Hepatocyte (in vitro differentiated cells): ENCODE measurements around the gene MTA1. TPM values are rescaled to one million over a fixed set of nuclear protein-coding genes. Genes with fewer than 3 reads are reported as not detected.

Source experiments
- DNase-seq: peaks from one replicate; pipeline ENCODE4 v3.0.0-alpha.2; 2016; ENCODE audit warnings: low spot score
- H2AFZ ChIP-seq: fragments of 200-600 bp; sonication (generic); 2 replicates; pipeline ENCODE4 v1.6.0; 2016; ENCODE audit warnings: antibody characterized with exemption, mild to moderate bottlenecking
- H3K27ac ChIP-seq: fragments of 200-600 bp; sonication (generic); 2 replicates; pipeline ENCODE4 v1.5.1; 2016; ENCODE audit warnings: mild to moderate bottlenecking
- H3K27me3 ChIP-seq: fragments of 200-600 bp; sonication (generic); 2 replicates; pipeline ENCODE4 v1.6.1; 2016
- H3K36me3 ChIP-seq: fragments of 200-600 bp; sonication (generic); replicated peaks from 2 replicates; pipeline ENCODE4 v1.5.1; 2016; ENCODE audit warnings: low read depth; ENCODE audit not compliant: insufficient read depth
- H3K4me1 ChIP-seq: fragments of 200-600 bp; sonication (generic); 2 replicates; pipeline ENCODE4 v1.5.1; 2016; ENCODE audit warnings: mild to moderate bottlenecking, moderate library complexity; ENCODE audit not compliant: insufficient read depth
- H3K4me2 ChIP-seq: fragments of 200-600 bp; sonication (generic); 2 replicates; pipeline ENCODE4 v1.6.0; 2016
- H3K4me3 ChIP-seq: fragments of 200-600 bp; sonication (generic); 2 replicates; pipeline ENCODE4 v1.5.1; 2016; ENCODE audit warnings: mild to moderate bottlenecking
- H3K79me2 ChIP-seq: fragments of 200-600 bp; sonication (generic); 2 replicates; pipeline ENCODE4 v1.6.0; 2017; ENCODE audit warnings: mild to moderate bottlenecking
- H3K9me2 ChIP-seq: fragments of 200-600 bp; sonication (generic); replicated peaks from 2 replicates; pipeline ENCODE4 v1.6.0; 2017; ENCODE audit warnings: mild to moderate bottlenecking; ENCODE audit not compliant: insufficient read depth
- H3K9me3 ChIP-seq: fragments of 200-600 bp; sonication (generic); 2 replicates; pipeline ENCODE4 v1.5.1; 2016; ENCODE audit warnings: low read depth, mild to moderate bottlenecking
- H4K20me1 ChIP-seq: fragments of 200-600 bp; sonication (generic); 2 replicates; pipeline ENCODE4 v1.6.0; 2016; ENCODE audit warnings: mild to moderate bottlenecking; ENCODE audit not compliant: insufficient read depth, poor library complexity, severe bottlenecking
- CTCF ChIP-seq: fragments of 200-600 bp; sonication (generic); IDR thresholded peaks from 2 replicates; pipeline ENCODE4 v1.5.1; 2016; ENCODE audit warnings: antibody characterized with exemption, mild to moderate bottlenecking; ENCODE audit not compliant: poor library complexity
- EZH2 ChIP-seq: fragments of 200-600 bp; sonication (generic); IDR thresholded peaks from 2 replicates; pipeline ENCODE4 v1.6.1; 2016; ENCODE audit warnings: antibody characterized with exemption, mild to moderate bottlenecking, borderline replicate concordance
- EZH2phosphoT487 ChIP-seq: fragments of 200-600 bp; sonication (generic); IDR thresholded peaks from one replicate; pipeline ENCODE4 v1.6.1; 2018; ENCODE audit warnings: antibody characterized with exemption, mild to moderate bottlenecking, low read depth, moderate library complexity; ENCODE audit not compliant: unreplicated experiment, severe bottlenecking
- WGBS: methylation state at CpG from one replicate; pipeline ENCODE4 v1.1.6; 2016; ENCODE audit warnings: low lambda C conversion rate; ENCODE audit errors: missing lambda C conversion rate; 5-methylcytosine and 5-hydroxymethylcytosine counted together
- polyA plus RNA-seq: library from polyadenylated mRNA; unstranded; fragments of >200 nt; fragmentation: Nextera tagmentation; extraction: Ambion mirVana; gene quantifications from 2 replicates; pipeline ENCODE4 v1.2.1, GENCODE V29; 2016
- total RNA-seq: library from RNA; depleted of rRNA; stranded (reverse); fragments of >200 nt; gene quantifications from 2 replicates; pipeline ENCODE4 v1.2.3, GENCODE V29; 2014

Gene MTA1
- total and polyA plus RNA-seq, 2 experiments from 2014 or later: 48.1 to 52.7 TPM

GRCh38 chr14:105425823-105426247 lies 6.2 kb downstream of the MTA1 start:
- TF ChIP-seq EZH2phosphoT487: no peak
- no peak for TF ChIP-seq EZH2
- TF ChIP-seq CTCF: no peak
- no peaks in the 10 kb centered on the region for H3K27me3 ChIP-seq
- DNase-seq: no peak
- peaks cover 86% of the 10 kb centered on the region for H3K79me2 ChIP-seq
- H3K9me3 ChIP-seq: no peaks in the 10 kb centered on the region
- H3K36me3 ChIP-seq: no peaks in the 10 kb centered on the region
- no peak overlapping the region for H3K27ac ChIP-seq
- H3K9me2 ChIP-seq: no peaks in the 10 kb centered on the region
- over 99% methylated on average over 18 of the region's 23 CpGs for WGBS
- H3K4me2 ChIP-seq: no peak overlapping the region
- H2AFZ ChIP-seq: no peak overlapping the region
- peaks cover 29% of the 10 kb centered on the region for H4K20me1 ChIP-seq
- H3K4me3 ChIP-seq: no peak overlapping the region
- H3K4me1 ChIP-seq: peaks cover 4% of the 10 kb centered on the region

GRCh38 chr14:105426416-105427130 lies 6.9 kb downstream of the MTA1 start:
- Histone ChIP-seq H3K4me2 (no peak overlapping the region), H3K9me2 (no peaks in the 10 kb centered on the region), H3K79me2 (peaks cover 86% of the 10 kb centered on the region), H3K36me3 (no peaks in the 10 kb centered on the region), H3K9me3 (no peaks in the 10 kb centered on the region), H3K4me3 (no peak overlapping the region), H3K27me3 (no peaks in the 10 kb centered on the region), H3K27ac (no peak overlapping the region), H4K20me1 (peaks cover 23% of the 10 kb centered on the region), H2AFZ (no peak overlapping the region), H3K4me1 (peaks cover under 1% of the 10 kb centered on the region)
- TF ChIP-seq EZH2phosphoT487 (no peak), EZH2 (no peak), CTCF (no peak)
- DNase-seq: no peak
- 98% methylated on average over 21 of the region's 21 CpGs for WGBS

GRCh38 chr14:105427412-105427811 lies 7.8 kb downstream of the MTA1 start:
- 96% methylated on average over 10 of the region's 10 CpGs for WGBS
- H3K4me1 ChIP-seq: peaks cover 4% of the 10 kb centered on the region
- no peak for DNase-seq
- no peak overlapping the region for H3K27ac ChIP-seq
- H2AFZ ChIP-seq: no peak overlapping the region
- H3K36me3 ChIP-seq: no peaks in the 10 kb centered on the region
- no peak overlapping the region for H3K4me2 ChIP-seq
- H3K9me3 ChIP-seq: no peaks in the 10 kb centered on the region
- no peaks in the 10 kb centered on the region for H3K9me2 ChIP-seq
- H3K27me3 ChIP-seq: no peaks in the 10 kb centered on the region
- H3K79me2 ChIP-seq: peaks cover 86% of the 10 kb centered on the region
- peaks cover 18% of the 10 kb centered on the region for H4K20me1 ChIP-seq
- H3K4me3 ChIP-seq: no peak overlapping the region
- TF ChIP-seq CTCF: no peak
- TF ChIP-seq EZH2: no peak
- TF ChIP-seq EZH2phosphoT487: no peak
